BJ (cell line): Measurements from ENCODE around the gene SNAPIN. TPM values are rescaled to one million over a fixed set of nuclear protein-coding genes. Genes with fewer than 3 reads are reported as not detected.
A peak's percentile ranks its signal among the peaks of the same experiment; 100 is the strongest.

Source experiments
- CTCF ChIA-PET: fragments of 350-600 bp; formaldehyde crosslinking; extraction: SDS; loops from one replicate; lab custom pipeline; 2021; ENCODE audit warnings: antibody characterized with exemption, inconsistent platforms; lab: Yijun Ruan, JAX
- POLR2A ChIA-PET: fragments of 300-600 bp; sonication (Branson Sonifier 250); formaldehyde crosslinking; extraction: SDS; loops from one replicate; lab custom pipeline; 2021; ENCODE audit warnings: antibody characterized with exemption; lab: Charles Lee
- DNase-seq: peaks from one replicate; pipeline ENCODE4 v3.0.0-alpha.2; 2011; ENCODE audit warnings: low read depth
- H3K27me3 ChIP-seq: 2 replicates; pipeline ENCODE4 v1.6.0; 2011; ENCODE audit warnings: low read length; ENCODE audit not compliant: control insufficient read depth, insufficient read depth
- H3K36me3 ChIP-seq: 2 replicates; pipeline ENCODE4 v1.5.1; 2011; ENCODE audit warnings: low read length; ENCODE audit not compliant: control insufficient read depth, insufficient read depth
- H3K4me3 ChIP-seq: 2 replicates; pipeline ENCODE4 v1.5.1; 2011; ENCODE audit warnings: low read depth, mild to moderate bottlenecking, control low read depth, low read length
- CTCF ChIP-seq: IDR thresholded peaks from 2 replicates; pipeline ENCODE4 v1.5.1; 2011; ENCODE audit warnings: low read depth, mild to moderate bottlenecking, control low read depth, inconsistent platforms, low read length, moderate library complexity; ENCODE audit not compliant: insufficient read depth
- polyA plus RNA-seq: library from polyadenylated mRNA; depleted of rRNA; stranded (reverse); fragments of >200 nt; gene quantifications from 2 replicates; pipeline ENCODE4 v1.2.3, GENCODE V29; 2011

Gene SNAPIN
- polyA plus RNA-seq, 1 experiment, result 50.3 TPM

- TF ChIP-seq CTCF, result no peak
- CTCF ChIA-PET, result interaction anchor here (0.6 to 11.6 kb wide), 12 partner anchors 9 to 171 kb away, joined by 3 to 194 read pairs (median 14); partner anchors contain the start of genes CHTOP, S100A1, S100A13 and S100A6
- no peak for DNase-seq
- H3K27me3 ChIP-seq, result no peaks in the 10 kb centered on the region
- H3K36me3 ChIP-seq, result peaks cover 1% of the 10 kb centered on the region; the same call in 1 of the 2 replicates
- POLR2A ChIA-PET, result interaction anchor here (0.9 kb wide), 1 partner anchor 11 kb away, joined by 3 read pairs; the partner anchor contains the start of gene S100A13
- H3K4me3 ChIP-seq, result no peak within 1 kb of the TSS
Observed at GRCh38 chr1:153616144-153616916, 42.2 kb upstream of the SNAPIN start, which contains the start of gene S100A14. S100A14 (minus strand) TSS chr1:153616325; CDS start chr1:153615858, 467 bp downstream.

GRCh38 chr1:153616917-153617311, 41.6 kb upstream of the SNAPIN start:
- POLR2A ChIA-PET, result interaction anchor here (0.9 to 1.3 kb wide), 2 partner anchors 10 to 11 kb away, joined by 3 to 4 read pairs; partner anchors contain the start of gene S100A13
- Histone ChIP-seq H3K4me3 (no peak overlapping the region), H3K36me3 (peaks cover 1% of the 10 kb centered on the region; the same call in 1 of the 2 replicates), H3K27me3 (no peaks in the 10 kb centered on the region)
- no peak for DNase-seq
- no peak for TF ChIP-seq CTCF
- CTCF ChIA-PET, result interaction anchor here (0.6 to 11.6 kb wide), 16 partner anchors 9 to 170 kb away, joined by 3 to 194 read pairs (median 8); partner anchors contain the start of genes CHTOP, S100A1, S100A13 and S100A6

- H3K27me3 ChIP-seq, result no peaks in the 10 kb centered on the region
- H3K36me3 ChIP-seq, result peaks cover 4% of the 10 kb centered on the region
- peak; percentile 89 for TF ChIP-seq CTCF
- H3K4me3 ChIP-seq, result no peak overlapping the region
- ChIA-PET CTCF (interaction anchor here (0.7 to 11.6 kb wide), 19 partner anchors 10 to 122 kb away, joined by 3 to 194 read pairs (median 7); partner anchors contain the start of genes CHTOP, S100A1, S100A13 and S100A6), POLR2A (interaction anchor here (1.3 kb wide), 1 partner anchor 10 kb away, joined by 4 read pairs; the partner anchor contains the start of gene S100A13)
- no peak for DNase-seq
Observed at GRCh38 chr1:153617663-153618062, 40.8 kb upstream of the SNAPIN start.

GRCh38 chr1:153619171-153619570, 39.3 kb upstream of the SNAPIN start:
- Histone ChIP-seq H3K4me3 (no peak overlapping the region), H3K27me3 (no peaks in the 10 kb centered on the region), H3K36me3 (peaks cover 7% of the 10 kb centered on the region)
- no peak for TF ChIP-seq CTCF
- no peak for DNase-seq
- ChIA-PET POLR2A (no interaction called here), CTCF (interaction anchor here (1.1 to 11.6 kb wide), 10 partner anchors 8 to 108 kb away, joined by 3 to 194 read pairs (median 18); partner anchors contain the start of genes CHTOP, S100A1, S100A13 and S100A2)

- ChIA-PET POLR2A (no interaction called here), CTCF (interaction anchor here (1.1 to 9.0 kb wide), 2 partner anchors 8 to 51 kb away, joined by 9 to 148 read pairs; partner anchors contain the start of genes S100A14 and S100A16)
- no peak for TF ChIP-seq CTCF
- peaks cover 11% of the 10 kb centered on the region for H3K36me3 ChIP-seq
- H3K4me3 ChIP-seq, result no peak overlapping the region
- DNase-seq, result no peak
- no peaks in the 10 kb centered on the region for H3K27me3 ChIP-seq
Observed at GRCh38 chr1:153623101-153623500, 35.4 kb upstream of the SNAPIN start.
